GM21619 (cell line): ENCODE results near the gene SLC20A1.

Source experiments
- ATAC-seq: cut with Tn5 transposase; IDR thresholded peaks from one replicate; pipeline ENCODE4 v1.9.1; 2021; ENCODE audit not compliant: unreplicated experiment

The SLC20A1 gene

DNA sequence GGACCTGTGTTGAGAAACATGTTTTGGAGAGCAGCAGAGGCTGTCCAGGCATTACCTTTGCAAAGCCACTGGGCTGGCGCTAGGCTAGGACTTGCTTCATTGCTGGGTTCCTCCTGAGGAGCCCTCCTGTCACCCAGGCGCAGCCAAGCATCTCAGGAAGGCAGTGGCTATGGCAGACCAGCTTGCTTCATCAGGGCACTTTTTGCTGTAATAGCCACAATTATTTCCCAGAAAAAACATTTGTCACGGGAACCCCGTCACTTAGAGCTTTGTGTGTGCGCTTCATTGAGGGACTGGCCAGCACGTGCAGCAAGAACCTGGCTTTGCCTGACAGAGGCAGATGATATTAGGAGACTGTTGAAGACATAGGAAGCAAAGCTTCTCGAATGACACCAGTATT, 36.4 kb downstream of the SLC20A1 start:
- ATAC-seq, result no peak

DNA sequence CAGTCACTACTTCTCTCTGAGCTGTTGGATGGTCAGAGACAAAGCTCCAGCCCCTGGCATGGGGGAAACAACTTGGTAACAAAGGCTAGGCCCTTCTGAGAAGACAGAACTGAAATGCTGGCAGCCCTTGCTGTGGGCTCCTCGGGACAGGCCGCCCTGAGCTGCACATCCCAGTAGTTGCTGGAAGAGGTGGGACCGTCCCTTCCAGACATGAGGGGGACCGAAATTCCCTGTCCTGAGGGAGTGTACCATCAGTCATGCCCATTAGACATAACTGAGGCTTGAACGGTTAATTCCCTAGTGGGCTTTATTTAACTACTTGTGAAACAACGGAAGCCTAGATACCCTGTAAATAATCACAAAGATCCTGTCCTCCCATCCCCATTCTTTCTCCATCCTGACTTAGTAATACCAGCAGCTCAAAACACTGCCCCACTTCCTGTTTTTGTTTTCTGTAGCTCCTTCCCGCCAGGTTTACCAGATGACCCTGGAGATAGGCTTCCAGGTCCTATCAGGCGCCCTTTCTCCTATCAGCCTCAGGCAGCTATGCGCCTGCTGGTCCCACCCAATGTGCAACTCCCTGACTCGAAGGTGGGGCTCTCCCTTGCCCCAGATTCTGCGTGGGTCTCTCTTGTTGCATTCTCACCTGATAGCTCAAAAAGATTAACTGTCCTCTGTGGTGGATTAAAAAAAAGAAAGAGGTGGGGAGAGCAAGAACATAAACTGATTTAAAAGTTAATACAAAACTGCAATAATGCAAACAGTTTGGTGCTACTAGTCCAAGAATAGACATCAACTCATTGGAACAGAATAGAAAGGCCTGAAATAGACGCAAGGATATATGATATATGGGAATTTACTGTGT, 38.0 kb downstream of the SLC20A1 start:
- ATAC-seq, result no peak

DNA sequence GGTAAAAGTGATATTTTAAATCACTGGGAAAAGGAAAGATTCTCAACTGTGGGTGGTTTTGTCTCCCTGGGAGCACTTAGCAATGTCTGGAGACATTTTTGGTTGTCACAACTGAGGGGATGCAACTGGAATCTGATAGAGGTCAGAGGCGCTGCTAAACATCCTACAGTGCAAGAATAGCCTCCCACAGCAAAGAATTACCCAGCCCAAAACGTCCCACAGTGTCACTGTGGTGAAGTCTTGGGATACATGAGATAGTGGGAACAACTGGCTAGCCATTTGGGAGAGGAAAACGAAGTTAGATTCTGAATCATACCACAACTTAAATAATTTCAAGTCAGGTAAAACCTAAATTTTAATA, 38.7 kb downstream of the SLC20A1 start:
- ATAC-seq, result no peak

DNA sequence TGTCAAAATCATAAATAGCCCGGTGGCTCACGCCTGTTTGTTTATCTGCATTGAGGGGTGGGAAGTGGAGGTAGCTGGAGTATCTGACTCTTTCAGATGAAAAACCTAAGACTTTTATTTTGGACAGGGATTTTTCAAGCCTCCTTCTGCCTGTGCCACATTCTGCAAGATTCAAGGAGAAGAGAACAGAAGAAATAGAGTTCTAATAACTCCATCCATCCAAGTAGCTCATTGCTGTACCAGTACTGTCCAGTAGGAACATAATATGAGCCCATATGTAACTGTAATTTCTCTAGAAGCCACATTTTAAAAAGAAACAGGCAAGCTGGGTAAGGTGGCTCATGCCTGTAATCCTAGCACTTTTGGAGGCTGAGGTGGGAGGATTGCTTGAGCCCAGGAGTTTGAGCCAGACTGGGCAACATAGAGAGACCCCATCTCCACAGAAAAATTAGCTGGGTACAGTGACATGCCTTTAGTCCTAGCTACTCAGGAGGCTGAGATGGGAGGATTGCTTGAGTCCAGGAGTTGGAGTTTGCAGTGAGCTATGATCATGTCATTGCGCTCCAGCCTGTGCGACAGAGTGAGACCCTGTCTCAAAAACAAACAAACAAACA, 39.6 kb downstream of the SLC20A1 start:
- ATAC-seq, result no peak

DNA sequence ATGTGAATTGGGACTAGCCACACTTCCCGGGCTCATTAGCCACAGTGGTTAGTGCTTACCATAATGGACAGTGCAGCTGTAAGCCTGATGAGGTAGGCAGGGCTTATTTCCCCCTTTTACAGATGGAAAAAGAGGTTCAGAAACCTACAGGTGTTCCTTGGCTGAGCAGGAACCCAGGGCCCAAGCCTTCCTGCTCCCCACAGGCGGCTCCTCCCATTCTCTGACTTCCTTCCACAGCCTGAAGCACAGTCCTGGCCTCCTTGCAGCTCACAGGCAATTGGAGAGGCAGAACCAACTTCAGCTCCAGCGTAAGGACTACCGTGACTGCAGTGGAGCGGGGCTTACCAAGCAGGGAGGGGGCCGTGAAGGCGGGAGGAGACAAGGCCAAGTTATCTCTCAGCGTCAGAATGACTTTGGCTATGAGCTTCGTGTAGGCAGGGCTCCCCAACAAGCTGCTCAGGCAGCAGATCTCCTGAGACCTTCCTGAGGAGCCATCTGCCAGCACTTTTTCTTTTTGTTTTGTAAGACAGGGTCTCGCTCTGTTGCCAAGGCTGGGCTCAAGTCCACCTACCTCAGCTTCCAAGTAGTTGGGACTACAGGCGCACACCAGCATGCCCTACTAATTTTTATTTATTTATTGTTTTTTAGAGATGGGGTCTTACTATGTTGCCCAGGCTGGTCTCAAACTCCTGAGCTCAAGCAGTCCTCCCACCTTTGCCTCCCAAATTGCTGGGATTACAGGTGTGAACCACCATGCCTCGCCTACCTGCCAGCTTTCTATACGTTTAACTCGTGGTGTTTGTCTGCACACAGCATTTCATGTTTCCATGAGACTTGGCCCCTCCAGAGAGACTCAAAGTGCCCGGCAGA, 40.8 kb downstream of the SLC20A1 start:
- ATAC-seq, result no peak

DNA sequence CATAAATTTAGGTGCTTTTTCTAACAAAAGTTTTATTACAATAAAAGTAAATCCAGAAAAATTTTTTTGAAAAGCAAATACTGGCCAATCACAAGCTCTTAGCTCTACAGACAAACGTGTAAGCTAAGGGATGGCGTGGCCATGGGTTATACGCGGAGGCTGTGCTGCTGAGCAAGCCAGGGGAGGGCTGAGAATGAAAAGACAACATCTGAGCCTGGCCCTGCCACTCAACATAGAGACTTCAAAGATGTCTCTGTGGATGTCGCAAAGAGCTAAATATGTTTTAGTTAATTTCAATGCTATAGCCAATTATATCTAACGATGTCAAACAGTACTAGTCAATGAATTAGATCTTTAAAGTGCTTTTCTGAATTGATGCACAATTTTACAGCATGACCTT, 41.8 kb downstream of the SLC20A1 start:
- no peak for ATAC-seq

DNA sequence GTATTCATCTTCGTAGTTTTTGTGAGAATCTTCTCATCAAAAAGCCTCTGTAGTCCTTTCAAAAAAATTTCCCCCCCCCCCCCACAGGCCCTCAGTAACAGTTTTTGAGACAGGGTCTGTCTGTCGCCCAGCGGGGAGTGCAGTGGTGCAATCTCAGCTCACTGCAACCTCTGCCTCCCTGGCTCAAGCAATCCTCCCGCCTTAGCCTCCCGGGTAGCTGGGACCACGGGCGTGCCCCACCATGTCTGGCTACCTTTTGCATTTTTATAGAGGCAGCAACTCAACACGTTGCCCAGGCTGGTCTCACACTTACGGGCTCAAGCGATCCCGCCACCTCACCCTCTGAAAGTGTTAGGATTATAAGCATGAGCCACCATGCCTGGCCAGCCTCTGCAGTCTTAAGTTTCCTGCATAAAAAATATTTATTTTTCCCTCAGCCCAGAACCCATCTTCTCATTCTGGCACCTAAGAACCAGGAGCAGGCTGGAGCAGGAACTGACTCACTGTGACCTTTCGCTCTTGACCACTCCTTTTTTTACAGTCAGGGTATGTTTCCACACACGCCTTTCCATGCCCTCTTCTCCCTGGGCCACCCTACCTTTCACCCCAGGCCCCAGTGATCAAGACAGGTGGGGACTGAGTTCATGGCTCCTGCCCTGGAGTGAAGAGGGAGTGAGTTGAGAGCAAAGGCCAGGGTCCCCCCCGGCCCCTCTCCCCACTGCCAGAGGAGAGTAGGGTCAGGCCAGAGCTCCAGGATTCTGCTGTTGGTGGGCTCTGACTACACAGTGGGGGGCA, 42.5 kb downstream of the SLC20A1 start:
- ATAC-seq, result no peak

DNA sequence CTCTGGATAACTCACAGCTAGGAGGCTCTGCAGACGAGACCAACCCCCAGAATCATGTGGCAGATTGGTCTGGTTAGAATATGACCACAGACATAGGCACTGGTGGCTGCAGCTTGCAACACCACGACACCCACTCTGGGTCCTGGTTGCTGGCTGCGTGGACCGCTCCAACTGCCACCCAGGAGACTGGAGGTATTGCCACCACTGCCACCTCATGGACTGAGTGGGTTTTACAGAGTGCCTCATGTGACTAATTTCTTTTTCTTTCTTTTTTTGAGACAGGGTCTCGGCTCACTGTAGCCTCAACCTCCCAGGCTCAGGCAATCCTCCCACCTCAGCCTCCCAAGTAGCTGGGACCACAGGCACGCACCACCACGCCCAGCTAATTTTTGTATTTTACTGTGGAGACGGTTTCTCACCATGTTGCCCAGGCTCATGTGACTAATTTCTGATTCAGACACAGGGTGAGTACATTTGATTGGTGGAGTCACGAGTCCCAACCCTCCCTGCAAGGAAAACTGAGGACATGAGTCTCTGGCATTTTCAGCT, 45.2 kb downstream of the SLC20A1 start:
- ATAC-seq, result peak; percentile 36

DNA sequence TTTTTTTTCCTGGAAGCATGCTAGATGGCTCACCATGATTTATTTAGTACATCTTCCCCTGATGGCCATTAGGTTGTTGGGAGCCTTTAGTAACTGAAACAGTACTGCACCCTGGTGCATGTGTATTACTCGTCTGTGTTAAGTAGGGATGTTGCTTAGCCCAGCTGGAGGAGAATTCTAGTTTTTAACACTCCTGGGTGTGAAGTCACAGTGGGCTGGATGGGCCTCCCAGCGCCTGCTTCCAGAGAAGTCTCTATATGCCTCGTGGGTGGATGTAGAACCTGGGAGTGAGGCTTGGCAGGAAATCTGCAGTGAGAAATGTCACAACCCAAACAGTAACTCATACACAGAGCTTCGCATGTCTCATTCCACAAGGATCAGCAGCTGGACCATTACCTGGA, 46.1 kb downstream of the SLC20A1 start:
- ATAC-seq, result no peak

DNA sequence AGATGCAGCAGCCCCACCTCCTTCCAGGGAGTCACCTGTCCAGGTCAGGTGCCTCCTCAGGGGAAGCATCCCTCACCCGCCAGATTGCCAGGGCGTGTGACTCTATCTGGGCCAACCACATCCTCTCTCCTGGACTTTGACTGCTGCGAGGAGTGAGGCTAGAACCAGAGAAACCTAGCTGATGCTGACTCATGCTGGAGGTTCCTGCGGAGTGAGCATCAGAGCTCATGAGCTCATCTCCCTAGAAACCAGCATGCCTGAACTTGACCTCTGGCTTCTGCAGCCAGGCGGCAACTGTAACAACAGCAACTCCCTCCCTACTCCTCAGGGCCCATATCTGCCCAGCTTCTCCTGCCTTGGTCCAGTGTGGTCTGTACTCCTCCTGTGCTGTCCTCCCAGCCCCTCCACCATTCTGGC, 46.8 kb downstream of the SLC20A1 start:
- peak; percentile 81 for ATAC-seq

DNA sequence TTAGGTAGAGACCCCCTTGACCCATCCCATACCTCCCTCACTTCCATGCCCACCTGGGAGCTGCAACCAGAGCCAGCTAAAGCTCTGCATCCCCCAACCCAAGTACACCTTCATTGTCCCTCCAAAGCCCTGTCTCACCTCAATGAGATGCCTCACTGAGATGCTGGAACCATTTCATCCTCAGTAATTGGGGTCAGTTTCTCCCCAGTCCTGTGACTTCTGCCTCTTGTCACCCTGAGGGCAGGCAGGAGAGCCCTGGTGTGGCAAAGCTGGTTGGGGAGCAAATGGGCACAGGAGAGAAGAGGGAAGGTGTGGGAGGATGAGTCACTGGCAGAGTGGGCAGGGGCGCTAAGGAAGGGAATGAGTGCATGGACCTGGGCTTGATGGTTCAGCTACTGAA, 47.2 kb downstream of the SLC20A1 start:
- no peak for ATAC-seq

DNA sequence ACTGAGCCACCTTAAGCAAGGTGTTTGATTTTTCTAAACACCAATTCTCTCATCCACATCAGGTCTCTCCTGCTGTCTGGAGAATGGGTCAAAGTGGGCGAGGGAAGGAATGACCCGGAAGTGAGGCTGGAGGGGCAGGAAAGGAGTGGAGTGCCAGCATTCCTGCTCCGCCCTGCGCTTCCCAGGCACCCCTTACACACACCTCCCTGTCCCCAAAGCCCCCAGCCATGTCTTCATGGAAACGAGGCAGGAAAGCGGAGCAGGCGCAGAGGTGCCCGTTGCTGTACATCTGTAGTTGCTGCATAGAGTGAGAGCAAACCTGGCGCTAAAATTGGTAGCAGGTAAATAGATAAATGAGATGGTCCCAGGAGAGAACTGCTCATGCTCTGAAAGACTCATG, 47.9 kb downstream of the SLC20A1 start:
- no peak for ATAC-seq

DNA sequence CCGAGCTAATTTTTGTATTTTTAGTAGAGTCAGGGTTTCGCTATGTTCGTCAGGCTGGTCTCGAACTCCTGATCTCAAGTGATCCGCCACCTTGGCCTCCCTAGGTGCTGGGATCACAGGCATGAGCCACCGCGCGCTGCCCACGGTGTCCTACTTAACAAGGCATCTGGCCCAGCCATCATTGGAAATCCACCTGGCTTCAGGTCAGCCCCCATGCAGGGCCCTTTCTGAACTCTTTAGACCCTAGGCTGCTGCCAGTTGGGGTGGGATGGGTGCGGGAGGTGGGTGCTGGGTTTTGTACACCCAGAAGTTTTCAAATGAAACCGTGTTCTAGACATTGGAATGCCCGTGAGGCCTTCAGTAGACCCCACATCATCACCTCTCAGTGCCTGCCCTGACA, 48.4 kb downstream of the SLC20A1 start:
- no peak for ATAC-seq

DNA sequence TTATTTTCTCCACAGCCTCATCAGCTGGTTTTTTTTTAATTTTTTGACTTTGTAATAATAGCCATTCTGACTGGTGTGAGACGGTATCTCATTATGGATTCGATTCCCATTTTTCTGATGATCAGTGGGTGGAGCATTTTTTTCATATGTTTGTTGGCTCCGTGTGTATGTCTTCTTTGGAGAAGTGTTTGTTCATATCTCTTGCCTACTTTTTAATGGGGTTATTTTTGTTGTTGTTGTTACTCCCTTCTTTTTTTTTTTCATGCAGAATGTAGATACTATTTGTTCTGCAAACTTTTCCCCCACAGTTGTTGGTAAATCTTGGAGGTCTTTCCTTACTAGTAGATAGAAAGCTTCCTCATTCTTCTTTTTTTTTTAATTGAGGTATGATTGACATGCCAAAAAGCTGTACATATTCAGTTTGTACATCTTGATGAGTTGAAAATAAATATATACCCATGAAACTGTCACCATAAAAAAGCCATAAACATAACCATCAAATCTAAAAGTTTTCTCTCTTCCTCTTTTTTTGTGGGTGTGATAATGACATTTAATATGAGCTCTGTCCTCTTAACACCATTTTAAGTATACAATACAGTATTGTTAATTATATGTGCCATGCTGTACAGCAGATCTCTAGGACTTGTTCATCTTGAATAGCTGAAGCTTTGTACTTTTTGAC, 53.2 kb downstream of the SLC20A1 start:
- ATAC-seq, result no peak

DNA sequence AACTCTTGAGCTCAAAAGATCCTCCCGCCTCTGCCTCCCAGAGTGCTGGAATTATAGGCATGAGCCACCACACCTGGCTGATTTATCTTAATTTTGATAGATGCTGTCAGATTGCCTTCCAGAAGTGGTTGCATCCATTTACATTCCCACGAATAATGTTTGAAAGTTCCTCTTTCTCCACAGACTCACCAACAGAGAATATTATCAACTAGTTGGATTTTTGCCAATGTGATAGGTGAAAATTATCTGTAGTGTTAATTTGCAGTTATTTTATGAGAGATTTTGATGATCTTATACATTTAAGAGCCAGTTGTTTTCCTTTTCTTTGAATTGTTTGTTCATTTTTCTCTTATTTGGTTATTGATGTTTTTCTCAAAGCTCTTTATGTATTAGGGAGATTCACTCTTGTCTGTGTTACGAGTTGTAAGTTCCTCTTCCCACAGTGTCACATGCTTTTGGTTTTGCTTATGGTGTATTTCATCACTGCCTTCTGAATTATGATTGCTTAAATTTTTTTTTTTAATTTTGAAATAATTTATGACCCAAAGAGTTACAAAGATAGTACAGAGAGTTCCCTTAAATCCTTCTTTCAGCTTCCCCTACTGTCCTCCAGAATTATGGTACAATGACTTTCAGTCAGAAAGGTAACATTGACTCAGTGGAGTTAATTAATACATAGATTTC, 54.4 kb downstream of the SLC20A1 start:
- no peak for ATAC-seq

DNA sequence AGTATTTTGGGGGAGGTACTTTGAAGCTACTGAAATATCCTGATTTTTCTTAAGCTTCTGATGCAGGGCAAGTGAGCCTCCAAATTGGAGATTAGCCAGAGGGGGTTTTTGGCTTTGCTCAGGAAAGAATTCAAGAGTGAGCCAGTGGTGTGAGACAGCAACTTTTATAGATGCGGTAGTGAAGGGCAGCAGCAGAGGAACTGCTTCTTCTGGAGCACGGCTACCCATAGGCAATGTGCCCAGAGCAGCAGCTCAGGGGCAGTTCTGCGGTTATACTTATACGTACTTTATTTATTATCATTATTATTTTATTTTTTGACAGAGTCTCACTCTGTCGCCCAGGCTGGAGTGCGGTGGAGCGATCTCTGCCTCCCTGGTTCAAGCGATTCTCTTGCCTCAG, 55.3 kb downstream of the SLC20A1 start:
- no peak for ATAC-seq

DNA sequence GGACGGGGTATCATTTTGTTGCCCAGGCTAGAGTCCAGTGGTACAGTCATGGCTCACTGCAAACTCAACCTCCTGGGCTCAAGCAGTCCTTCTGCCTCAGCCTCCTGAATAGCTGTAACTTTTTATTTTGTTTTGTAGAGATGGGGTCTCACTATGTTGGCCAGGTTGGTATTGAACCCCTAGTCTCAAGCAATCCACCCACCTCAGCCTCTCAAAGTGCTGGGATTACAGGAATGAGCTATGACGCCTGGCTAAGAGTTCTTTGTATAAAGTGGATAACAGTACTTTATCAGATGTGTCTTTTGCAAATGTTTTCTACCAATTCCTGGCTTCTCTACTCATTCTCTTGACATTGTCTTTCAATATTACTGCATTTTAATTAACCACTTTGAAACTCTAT, 57.9 kb downstream of the SLC20A1 start:
- ATAC-seq, result no peak

DNA sequence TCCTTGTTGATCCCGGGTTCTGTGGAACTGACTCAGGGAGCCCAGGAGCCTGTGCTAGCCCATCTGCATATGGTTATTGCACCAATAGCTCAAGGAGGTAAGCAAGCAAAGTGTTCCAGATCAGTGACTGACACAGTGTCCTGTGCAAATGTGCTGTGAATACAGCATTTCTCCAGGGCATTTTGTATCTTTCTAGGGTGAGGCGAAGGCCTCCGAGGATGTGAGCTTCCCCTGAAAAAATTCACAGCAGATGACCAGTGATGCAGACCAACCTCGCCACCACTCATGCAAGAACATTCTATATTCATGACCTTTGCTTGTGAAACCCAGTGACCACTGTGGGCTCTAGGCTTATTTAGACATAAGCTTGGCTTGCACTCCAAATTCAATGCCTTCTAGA, 59.8 kb downstream of the SLC20A1 start:
- ATAC-seq, result no peak

DNA sequence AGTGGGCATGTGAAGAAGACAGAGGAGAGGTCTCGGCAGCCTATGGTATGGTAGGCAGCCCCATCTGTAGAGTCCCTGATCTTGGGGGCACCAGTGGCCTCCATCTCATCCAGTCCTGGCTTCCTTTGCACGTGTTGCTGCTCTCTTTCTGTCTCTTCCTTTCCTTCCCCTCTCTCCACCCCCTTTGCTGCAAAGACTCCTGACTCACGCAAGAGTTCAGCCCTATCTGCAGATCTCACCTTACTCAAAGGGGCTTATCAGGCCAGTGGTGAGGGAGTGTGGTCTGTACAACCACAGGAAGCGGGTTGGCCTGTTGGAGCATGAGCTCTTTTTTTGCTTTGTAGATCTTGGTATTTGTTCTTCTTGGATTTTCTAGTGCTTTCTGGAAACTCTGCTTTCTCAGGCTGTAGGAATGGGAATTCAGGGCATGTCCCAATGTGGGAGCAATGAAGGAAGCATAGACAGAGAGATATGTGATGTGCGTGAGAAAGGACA, 60.5 kb downstream of the SLC20A1 start:
- ATAC-seq, result no peak
